NCI-H2196 (cell line): ENCODE measurements around the gene ARPC5L.
A peak's percentile ranks its signal among the peaks of the same experiment; 100 is the strongest.

Experiments
- DNase-seq: peaks from one replicate; lab custom pipeline; 2025; ENCODE audit not compliant: unreplicated experiment; lab: John Stamatoyannopoulos, UW

The ARPC5L gene

DNA sequence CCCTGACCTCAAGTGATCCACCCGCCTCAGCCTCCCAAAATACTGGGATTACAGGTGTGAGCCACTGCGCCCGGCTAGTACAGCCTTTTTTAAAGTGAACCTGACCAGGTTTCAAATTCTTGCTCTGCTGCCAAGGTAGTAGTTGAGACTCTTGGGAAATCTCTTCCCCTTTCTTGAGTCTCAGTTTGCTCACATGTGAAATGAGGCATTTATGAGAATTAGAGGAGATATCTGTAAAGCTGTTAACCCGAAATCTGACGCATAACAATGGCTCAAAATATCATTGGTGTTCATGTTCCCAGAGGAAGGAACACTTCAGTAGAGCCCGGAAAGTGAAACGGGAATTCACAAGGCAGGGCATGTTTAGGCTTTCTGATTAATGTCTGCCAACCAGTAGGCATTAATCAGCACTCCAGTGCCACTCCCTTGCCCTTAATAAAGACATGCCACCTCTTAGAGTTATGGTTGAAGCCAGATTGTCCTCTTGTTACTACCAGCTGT lies 1.5 kb downstream of the ARPC5L start:
- peak; percentile 50 for DNase-seq

DNA sequence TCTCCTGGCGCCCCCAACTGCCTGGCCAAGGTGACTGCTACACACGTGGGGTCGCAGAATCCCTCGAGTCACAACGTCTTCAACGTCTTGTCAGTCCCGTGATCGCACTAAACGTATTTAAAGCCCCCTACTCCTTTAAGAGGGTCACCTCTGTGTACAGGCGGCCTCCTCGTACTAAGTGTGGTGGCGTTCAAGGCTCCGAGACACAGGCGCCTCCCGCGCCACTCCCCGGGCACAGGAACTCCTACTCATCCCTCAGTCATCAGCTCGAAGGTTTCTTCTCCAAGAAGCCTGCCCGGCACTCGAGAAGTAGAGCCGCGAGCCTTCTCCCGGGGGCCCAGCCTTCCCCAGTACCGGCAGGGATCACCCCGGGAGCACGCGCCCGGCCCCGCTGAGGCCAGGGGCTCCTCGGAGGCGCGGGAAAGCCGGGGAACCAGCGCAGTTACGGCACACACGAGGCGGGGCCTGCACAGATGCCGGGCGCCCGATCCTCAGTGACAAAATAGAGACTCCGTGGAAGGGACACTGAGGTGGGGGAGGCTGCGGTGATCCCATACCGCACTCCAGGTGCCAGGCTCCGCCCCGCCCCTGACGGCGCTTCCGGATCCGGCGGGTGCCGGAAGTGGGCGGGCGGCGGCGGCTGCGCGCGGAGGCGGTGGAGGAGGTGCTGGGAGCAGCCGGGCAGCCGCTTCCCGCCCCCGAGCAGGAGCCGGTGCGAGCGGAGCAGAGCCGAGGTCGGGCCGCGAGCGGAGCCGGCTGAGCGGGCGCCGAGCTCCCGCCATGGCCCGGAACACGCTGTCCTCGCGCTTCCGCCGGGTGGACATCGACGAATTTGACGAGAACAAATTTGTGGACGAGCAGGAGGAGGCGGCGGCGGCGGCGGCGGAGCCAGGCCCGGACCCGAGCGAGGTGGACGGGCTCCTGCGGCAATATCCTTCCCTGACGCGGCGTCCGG lies 6.9 kb downstream of the ARPC5L start:
- DNase-seq = peak; percentile 90

DNA sequence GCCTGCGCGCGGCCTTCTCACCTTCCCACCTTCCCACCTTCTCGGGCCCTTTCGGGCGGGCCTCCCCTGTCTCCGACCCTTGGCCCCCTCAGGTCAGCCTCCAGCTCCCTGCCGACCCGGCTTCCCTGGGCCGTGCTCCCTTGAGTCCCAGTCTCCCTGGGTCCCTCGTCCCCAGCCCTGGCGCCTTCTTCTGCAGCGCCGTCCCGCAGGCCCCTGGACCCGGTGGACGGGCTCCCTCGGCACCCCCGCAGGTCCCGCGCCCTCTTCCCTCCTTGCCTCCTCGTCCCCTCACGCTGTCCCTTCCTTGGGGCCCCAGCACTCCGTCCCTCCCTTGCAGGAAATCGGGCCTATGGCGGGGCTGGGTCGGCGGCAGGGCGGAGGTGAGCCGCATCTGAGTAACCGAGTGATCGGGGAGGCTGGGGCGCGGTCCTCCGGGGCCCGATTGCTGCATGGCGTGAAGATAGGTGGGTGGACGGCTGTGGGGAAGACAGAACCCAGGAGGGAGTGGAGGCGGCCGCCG lies 7.6 kb downstream of the ARPC5L start:
- DNase-seq = no peak

DNA sequence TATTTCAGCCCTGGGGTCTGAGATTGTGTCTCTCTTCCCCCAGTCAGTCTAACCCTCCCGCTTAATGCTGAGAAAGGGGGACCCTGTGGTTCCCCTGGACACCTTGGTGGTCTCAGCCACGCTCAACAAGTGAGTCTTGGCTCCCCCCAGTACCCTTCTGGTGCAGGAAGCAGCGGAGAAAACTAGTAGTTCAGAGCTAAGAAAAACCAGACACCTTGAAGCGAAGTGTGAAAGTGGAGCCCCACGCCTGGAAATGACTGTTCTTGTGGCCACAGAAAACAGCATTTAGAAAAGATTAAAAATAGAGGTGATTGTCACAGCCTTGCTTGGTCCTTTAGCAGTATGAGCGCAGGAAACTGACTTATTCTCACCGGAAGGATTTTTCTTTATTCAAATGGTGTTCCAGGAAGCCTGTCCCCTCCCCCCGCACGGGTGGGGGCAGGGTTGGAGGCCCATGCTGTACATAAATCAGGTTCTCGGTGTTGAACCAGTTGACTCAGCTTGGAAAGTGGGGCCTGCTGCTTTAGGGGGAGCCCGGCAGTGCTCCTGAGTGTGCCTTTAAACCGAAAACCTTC lies 8.1 kb downstream of the ARPC5L start:
- DNase-seq = peak; percentile 19

DNA sequence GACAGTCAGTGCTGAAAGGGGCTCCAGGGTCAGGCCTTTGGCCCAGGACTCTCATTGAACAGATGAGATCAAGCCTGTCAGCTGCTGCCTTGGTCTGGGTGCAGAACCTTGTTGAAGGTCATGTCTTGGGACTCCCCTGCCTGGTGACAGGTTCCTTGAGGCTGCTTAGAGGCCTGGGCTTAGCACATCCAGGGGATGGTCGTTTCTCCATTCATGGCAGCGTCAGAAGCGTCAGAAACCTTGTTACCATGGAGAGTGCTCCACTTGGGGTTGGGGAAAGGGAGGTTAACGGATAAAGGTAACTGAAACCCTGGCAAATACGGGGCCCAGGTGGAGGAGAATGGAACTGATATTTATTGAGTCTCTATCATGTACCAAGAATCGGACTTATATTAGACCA lies 8.8 kb downstream of the ARPC5L start:
- no peak for DNase-seq

DNA sequence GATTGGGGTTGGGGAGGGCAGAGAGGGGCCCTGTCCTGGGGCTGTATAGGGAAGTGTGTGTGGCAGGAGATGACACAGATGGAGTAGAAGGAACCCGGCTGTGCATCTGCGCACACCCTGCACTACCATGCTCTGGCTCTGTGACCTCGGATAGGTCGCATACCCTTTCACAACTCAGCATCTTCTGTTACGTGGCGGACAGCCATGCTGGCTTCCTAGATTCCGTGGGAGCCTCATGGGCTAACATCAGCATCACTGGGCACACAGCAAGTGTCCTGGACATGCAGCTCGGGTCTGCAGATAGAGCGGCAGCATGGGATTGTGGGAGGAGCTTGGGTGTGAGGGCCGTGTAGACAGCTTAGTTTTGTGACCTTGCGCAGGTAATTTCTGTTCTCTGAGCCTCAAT lies 9.2 kb downstream of the ARPC5L start:
- DNase-seq = no peak

DNA sequence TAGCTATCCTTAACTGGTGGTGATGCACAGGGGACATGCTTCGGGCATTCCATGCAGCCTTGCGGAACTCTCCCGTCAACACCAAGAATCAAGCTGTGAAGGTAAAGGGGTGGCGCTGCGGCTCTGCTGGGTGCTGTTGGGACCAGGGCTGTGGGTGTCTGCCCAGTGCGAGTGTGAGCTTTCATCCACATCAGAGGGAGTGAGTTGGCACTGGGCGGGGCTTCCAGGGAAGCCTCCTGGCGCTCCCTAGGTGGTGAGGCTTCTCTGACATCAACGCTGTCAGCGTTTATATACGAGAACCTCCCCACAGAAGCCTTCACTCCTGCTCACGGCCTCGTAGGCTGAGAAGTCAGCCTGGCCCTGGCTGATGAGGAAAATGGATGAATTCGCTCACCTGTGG lies 11.7 kb downstream of the ARPC5L start:
- DNase-seq = no peak

DNA sequence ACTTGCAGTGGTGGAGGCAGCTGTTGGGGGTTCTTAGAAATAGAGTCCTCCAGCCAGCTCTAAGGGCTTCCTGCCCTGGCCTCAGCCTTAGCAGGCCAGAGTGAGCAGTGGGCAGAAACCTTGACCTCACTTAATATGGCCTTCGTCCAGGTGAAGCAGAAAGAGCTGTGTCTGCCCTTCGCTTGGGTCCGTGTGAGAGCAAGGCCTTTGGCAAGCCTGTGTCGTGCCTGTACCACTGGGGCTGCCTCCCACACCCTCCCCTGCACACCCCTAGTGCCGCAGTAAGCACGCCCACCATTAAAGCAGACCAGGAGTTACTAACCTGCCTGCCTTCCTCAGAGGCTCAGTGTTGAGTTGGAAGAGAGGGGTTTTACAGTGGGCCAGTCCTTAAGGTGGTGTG lies 13.6 kb downstream of the ARPC5L start:
- DNase-seq = no peak

DNA sequence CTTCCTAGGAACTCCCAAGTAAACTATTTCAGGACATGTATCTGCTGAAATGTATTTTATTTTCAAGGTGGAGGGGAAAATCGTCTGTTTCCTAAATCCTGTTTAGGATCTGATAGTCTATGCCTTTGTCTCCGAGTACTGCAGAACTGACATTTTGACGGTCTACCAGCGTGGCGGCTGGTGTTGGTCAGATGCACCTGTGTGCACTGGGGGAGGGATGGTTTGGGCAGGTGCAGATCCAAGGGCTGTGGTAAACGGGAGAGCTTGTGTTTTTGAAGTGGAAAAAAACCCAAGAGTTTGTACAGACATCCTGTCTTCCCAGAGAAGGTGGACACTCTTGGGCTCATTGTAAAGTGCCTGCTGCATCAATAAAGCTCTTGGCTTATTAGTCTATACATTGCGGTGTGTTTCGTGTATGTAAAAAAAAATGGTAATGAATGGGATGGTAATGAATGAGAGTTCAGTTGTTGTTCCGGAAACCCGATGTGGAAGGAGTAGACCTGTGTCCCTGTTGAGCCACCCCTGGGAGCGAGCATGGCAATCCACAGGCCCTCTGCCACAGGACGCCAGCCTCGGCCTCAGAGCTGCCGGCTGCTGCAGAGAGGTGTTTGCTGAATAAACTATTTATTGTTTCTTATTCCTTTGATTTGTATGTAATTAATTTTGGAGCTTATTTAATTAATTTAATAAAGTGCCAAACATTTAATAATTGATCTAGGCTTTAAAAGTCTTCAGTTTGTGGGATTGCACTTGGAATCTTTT lies 15.3 kb downstream of the ARPC5L start:
- no peak for DNase-seq

DNA sequence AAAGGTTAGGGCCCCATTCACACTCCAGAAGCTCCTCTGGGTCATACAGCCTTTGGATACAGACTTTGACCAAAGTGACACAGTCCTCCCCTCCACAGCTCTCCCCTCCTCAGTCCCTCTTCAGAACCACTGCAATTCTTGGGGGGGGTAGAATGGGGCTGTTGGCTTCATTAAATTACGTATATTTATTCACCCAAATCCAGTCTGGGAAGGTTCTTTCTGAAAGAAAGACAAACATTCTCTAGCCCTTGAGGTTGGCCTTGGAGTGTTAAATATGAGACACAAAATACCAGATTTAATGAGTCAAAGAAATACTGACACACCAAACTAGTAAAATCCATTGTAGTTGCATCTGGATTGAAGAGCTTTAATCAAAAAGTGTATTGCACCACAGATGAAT lies 16.1 kb downstream of the ARPC5L start:
- DNase-seq = no peak

DNA sequence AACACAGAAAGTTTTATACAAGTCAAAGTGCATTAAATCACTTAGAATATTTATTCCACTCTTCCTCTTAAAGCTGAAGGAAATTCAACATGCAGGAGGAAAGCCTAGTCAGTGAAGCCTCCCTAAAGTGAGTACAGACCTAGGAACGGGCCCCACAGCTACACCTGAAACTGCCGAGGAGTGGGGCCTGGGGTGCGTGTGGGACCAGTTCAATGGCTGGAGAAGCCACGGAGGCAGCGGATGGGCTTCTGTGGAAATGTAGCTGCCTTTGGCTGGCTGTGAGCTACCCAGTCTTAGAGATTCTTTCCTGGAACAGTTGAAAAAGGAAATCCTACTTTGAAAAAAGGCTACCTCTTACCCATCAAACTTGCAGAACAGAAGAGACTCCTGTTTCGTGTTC lies 16.6 kb downstream of the ARPC5L start:
- no peak for DNase-seq

DNA sequence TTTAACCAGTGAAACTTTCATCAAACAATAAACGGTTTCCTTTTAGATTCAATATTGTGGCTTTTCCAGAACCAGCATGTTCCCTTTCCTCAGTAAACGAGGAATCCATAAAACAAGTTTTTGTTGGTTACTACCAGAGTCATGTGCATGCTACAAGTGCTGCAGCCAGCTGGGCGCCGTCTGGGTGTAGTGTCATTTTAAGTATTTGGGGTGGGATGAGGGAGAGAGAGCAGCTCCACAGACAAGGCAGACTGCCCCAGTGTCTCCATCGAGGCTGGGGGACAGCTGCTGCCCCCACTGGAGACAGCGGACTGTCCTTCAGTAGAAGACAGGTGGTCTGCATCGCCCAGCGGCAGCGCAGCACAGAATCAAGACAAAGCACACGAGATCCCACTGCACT lies 17.3 kb downstream of the ARPC5L start:
- DNase-seq = no peak

DNA sequence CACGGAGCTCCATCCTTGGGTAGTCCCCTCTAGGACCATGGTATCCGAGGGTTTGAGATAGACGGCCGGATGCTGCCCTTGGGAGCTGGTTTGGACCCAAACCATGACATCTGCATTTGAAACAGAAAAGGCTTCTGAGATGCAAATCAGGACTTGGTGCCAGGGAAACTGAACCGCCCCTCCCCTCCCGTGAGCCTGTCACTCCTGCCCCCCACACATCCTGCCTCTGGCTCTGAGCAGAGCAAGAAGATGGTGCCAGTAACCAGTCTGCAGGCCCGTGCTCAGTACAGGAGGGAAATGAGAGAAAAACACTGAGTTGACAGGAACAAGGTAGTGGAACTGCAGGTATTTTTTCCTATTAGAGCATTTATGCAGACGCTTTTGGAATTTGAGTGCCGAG lies 18.6 kb downstream of the ARPC5L start:
- DNase-seq = no peak

DNA sequence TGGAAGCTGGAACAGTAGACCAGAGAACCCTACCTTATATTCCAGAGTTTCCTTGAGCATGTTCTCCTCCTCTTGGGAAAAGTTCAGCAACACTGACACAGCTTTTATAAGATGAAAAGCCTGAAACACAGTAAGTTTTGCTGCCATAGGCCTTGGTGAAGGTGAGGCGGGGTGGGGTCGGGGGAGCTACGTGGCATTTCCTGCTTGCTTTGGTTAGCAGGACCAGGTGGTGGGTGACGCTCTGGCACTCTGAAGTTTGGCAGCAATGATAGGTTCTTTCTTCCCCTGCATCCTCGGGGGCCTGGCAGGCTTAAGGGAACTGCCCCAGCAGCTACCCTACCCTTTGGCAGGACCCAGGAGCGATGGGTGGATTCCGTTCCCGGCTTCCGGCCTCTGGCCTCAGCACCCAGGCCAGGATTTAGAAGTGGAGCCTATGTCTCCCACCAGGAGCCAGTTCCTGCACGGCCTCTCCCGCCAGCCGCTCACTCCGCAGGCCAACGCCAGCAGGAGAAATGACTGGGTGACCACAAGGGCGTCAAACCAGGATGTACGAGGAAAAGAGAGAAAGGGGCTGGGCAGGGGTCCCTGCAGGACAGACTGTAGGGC lies 19.3 kb downstream of the ARPC5L start:
- no peak for DNase-seq

DNA sequence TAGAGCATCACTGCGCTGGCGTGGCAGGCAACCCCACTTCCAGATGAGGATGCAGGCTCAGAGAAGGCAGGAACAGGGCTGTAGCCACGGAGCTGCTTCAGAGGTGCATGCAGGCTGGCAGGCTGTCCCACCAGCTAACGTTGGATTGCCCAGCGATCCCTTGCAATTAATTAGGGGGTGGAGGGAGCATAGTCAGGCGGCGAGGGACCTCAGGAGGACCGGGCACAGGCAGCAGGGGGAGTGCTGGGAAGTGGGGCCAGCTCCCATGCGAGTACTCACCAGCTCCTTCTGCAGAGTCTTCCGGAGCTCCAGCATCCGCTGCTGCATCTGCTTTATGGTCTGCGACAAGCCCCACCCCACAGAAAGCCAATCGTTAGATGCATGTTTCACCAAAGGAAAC lies 20.3 kb downstream of the ARPC5L start:
- no peak for DNase-seq

DNA sequence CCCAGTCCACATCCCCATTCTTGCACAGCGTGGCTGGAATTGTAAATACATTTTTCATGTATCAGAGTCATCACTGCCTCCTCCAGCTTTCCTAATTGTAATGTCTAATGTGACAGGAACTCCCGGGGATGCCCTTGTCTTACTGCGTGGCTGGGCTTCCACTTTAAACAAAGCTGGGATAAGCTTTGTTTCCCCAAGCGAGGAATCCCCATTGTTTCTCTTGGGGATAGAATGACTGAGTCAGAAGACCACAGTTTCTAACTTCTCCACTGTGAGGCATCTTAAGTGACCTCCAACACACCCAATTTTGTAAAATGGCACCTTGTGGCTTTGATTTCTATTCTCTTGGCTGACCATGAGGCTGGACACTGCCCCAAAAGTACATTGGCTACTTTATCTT lies 22.4 kb downstream of the ARPC5L start:
- no peak for DNase-seq

DNA sequence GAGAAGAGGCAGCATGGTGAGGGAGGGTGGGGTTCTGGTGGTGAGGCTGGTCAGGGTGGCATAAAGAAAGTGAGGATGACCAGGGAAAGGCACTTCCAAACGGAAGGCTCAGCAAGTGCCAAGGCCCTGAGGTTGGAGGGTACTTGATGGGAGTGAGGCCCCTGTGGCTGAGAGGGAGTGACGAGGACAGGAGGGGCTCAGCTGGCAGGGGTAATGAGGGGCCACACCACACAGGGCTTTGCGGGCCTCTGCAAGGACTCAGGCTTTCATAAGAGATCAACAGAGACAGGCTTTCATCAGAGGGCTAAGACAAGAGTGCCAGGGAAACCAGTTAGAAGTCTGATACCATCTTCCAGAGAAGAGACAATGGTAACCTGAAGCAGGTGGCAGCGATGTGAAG lies 23.6 kb downstream of the ARPC5L start:
- DNase-seq = no peak

DNA sequence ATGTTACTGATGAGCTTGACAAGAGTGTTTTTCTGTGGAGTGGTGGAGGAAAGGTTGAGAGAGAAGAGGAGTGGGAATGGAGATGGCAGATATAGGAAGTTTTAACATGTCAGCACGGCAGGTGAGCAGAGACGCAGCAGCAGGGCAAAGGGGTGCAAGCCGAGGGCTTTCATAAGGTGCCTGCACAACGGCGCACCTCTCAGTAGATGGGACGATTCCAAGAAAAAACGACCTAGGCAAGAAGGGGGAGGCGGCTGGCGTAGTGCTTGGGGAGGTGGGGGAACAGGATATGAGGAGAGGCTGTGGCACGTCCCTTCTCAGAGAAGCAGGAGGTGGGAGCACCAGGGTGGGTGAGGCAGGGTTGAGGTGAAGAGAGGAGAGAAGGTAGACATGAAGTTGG lies 24.5 kb downstream of the ARPC5L start:
- no peak for DNase-seq

DNA sequence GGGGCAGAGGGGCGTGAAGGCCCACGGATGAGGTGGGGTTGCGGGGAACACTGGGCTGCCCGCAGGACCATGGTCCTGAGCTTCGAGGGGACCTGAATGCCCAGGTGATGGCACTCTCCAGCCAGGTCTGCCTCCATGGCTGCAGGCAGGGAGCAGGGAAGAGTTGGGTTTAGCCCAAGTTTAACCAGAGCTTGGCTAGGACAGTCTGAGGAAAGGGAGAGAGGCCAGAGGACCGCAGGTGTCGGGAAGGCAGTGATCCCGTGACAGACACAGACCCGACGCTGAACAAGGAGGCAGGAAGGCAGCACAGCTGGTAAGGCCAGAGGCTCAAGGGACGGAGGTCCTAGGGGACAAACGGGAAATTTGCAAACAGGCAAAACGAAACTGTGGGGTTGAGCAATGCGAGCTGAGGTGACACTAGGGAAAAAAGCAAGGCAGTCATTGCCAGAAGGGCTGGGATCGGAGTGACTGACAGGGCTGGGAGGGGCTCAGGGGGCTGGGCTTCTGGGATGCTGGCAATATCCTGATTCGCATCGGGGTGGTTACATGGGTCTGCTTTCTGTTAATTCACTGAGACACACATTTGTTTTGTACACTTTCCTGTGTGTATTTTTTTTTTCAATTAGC lies 25.0 kb downstream of the ARPC5L start:
- DNase-seq = no peak

DNA sequence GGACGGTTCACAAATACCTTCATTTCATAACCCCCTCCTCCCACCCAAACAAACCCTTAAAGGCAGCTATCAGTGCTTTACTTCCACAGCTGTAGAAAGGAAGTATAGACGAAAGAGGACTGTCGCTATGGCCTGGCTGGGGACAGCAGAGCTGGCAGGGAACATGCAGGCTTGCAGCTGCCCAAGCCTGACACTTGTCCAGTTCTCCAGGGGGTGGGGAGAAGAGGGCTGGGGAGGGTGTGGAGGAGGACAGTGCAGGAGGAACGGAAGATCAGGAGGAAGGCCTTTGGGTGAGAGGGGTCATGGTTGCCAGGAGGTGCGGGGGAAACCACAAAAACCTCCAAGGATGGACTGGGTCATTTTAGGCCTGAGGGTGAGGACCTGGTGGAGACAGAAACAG lies 25.9 kb downstream of the ARPC5L start:
- no peak for DNase-seq

DNA sequence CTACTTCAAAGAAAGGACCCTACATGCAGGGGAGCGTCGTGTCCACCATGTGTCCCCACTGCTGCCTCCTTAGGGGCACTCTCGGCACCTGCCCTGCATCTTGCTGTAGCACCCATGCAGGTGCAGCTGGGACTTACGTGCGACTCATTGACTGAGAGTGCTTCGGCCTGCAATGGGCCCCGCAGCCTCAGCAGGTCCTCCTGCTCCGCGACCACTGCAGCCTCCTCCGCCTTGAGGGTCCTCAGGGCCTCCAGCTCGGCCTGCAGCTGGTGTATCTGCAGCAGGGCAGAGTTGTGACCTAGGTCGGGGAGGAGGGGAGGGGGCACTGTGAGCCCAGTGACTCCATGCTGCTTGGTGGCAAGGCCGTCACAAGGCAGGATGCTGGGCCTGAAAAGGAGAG lies 27.1 kb downstream of the ARPC5L start:
- no peak for DNase-seq
